ENCODE measurements around the gene RIPOR2. TPM values are rescaled to one million over a fixed set of nuclear protein-coding genes. Genes with fewer than 3 reads are reported as not detected.

Gene RIPOR2
- total and polyA plus RNA-seq, 10 of the 15 experiments (the other 5 are each of a cell fraction or from before 2014, with no cell fraction given): 22.2 to 48.2 (median 34.7) TPM

DNA sequence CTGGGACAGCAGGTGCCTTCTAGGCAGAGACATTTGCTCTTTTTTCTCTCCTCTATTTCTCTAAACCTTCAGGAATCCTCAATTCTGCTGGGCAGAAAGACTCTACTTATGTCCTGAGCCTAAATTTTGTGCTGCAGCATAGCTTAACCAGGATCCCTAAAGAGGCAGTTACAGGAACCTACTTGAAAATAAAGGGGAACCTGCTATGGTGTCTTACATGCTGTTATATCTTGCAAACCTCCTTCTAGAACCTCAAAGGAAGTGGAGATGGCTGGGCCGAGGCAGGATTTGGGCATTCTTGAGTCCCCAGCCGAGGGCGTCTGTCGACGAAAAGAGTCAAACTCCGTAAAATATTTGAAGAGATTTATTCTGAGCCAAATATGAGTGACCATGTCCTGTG, 178.1 kb downstream of the RIPOR2 start:
- H4K20me1 ChIP-seq (ENCODE audit: control insufficient read depth, insufficient read depth): no peaks in the 10 kb centered on the region
- no peaks in the 10 kb centered on the region for H3K79me2 ChIP-seq (ENCODE audit: control insufficient read depth, insufficient read depth, low read length)
- H3K4me2 ChIP-seq (ENCODE audit: control insufficient read depth, insufficient read depth): no peak overlapping the region
- ATAC-seq (no peak), DNase-seq (ENCODE audit: low read depth, low spot score) (no peak), FAIRE-seq (no peak)
- intact Hi-C loops (cut with micrococcal nuclease; ENCODE audit: unreplicated experiment) (no loop called here), in situ Hi-C loops (cut with MboI) (no loop called here)
- no peaks in the 10 kb centered on the region for H3K36me3 ChIP-seq (ENCODE audit: control insufficient read depth in 2 of 2, insufficient read depth in 2 of 2, low read length in 1 of 2)
- H3K4me1 ChIP-seq (ENCODE audit: control insufficient read depth, insufficient read depth, low read length): no peaks in the 10 kb centered on the region
- no TSS peak for BruUV-seq (replicated peaks)
- 97% methylated on average over 6 of the region's 6 CpGs for WGBS (ENCODE audit: insufficient coverage, insufficient replicate concordance, low lambda C conversion rate, missing lambda C conversion rate)
- ChIA-PET POLR2A (no interaction called here), CTCF (interaction anchor here (0.6 to 1.6 kb wide), 3 partner anchors 174 to 1143 kb away, joined by 3 to 4 read pairs (median 3); no protein-coding TSS in a partner anchor), SMC1A (ENCODE audit: uncharacterized antibody, unreplicated experiment) (interaction anchor here (1.2 to 1.8 kb wide), 3 partner anchors 10 to 177 kb away, joined by 3 to 8 read pairs (median 3); no protein-coding TSS in a partner anchor), RAD21 (ENCODE audit: unreplicated experiment) (interaction anchor here (1.9 kb wide), 1 partner anchor 15 kb away, joined by 4 read pairs; no protein-coding TSS in a partner anchor)
- no peak overlapping the region for H2AFZ ChIP-seq (ENCODE audit: control insufficient read depth, low read depth, low read length)
- peaks cover 2% of the 10 kb centered on the region; the same call in 1 of the 3 replicates for H3K9me3 ChIP-seq (replicated peaks; ENCODE audit: control insufficient read depth, insufficient read depth, low read length)
- H3K4me3 ChIP-seq: no peak overlapping the region
- no peak overlapping the region for H3K9ac ChIP-seq (ENCODE audit: control insufficient read depth, insufficient read depth, low read length)
- H3K27me3 ChIP-seq (replicated peaks in 1 of 2; ENCODE audit: control insufficient read depth in 2 of 2, insufficient read depth in 2 of 2, low read length in 1 of 2): no peaks in the 10 kb centered on the region
- no peak overlapping the region for H3K27ac ChIP-seq (ENCODE audit: control insufficient read depth, insufficient read depth)
- TF ChIP-seq POLR2AphosphoS5 (IDR thresholded peaks at IDR 0.05; ENCODE audit: low read length) (no peak), GABPA (IDR thresholded peaks at IDR 0.05; ENCODE audit: low read depth) (no peak), CEBPB (IDR thresholded peaks at IDR 0.05; ENCODE audit: borderline replicate concordance in 1 of 2, low read depth in 2 of 2, low read length in 2 of 2) (no peak), EZH2 (IDR thresholded peaks at IDR 0.05; ENCODE audit: borderline replicate concordance, control insufficient read depth, low read depth, low read length) (no peak), CREM (IDR thresholded peaks at IDR 0.05; ENCODE audit: low read depth) (no peak), TCF3 (IDR thresholded peaks at IDR 0.05; ENCODE audit: borderline replicate concordance, insufficient read depth, low read depth, low read length) (no peak), ZNF217 (IDR thresholded peaks at IDR 0.05) (no peak), NFYB (IDR thresholded peaks at IDR 0.05; ENCODE audit: insufficient read depth, low read depth, low read length) (no peak), ZNF384 (IDR thresholded peaks at IDR 0.05; ENCODE audit: borderline replicate concordance, low read depth, low read length) (no peak), ETV6 (conservative IDR thresholded peaks at IDR 0.05 in 1 of 2, IDR thresholded peaks at IDR 0.05 in 1 of 2; ENCODE audit: borderline replicate concordance in 1 of 2, low read depth in 1 of 2) (no peak), MTA3 (IDR thresholded peaks at IDR 0.05; ENCODE audit: borderline replicate concordance, low read length) (no peak), TCF7 (IDR thresholded peaks at IDR 0.05; ENCODE audit: borderline replicate concordance) (no peak)
- TF ChIP-seq, protein P1, sequence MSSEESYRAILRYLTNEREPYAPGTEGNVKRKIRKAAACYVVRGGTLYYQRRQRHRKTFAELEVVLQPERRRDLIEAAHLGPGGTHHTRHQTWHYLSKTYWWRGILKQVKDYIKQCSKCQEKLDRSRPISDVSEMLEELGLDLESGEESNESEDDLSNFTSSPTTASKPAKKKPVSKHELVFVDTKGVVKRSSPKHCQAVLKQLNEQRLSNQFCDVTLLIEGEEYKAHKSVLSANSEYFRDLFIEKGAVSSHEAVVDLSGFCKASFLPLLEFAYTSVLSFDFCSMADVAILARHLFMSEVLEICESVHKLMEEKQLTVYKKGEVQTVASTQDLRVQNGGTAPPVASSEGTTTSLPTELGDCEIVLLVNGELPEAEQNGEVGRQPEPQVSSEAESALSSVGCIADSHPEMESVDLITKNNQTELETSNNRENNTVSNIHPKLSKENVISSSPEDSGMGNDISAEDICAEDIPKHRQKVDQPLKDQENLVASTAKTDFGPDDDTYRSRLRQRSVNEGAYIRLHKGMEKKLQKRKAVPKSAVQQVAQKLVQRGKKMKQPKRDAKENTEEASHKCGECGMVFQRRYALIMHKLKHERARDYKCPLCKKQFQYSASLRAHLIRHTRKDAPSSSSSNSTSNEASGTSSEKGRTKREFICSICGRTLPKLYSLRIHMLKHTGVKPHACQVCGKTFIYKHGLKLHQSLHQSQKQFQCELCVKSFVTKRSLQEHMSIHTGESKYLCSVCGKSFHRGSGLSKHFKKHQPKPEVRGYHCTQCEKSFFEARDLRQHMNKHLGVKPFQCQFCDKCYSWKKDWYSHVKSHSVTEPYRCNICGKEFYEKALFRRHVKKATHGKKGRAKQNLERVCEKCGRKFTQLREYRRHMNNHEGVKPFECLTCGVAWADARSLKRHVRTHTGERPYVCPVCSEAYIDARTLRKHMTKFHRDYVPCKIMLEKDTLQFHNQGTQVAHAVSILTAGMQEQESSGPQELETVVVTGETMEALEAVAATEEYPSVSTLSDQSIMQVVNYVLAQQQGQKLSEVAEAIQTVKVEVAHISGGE (CRISPR knock-in tag; IDR thresholded peaks at IDR 0.05): no peak
- TF ChIP-seq, protein P2, sequence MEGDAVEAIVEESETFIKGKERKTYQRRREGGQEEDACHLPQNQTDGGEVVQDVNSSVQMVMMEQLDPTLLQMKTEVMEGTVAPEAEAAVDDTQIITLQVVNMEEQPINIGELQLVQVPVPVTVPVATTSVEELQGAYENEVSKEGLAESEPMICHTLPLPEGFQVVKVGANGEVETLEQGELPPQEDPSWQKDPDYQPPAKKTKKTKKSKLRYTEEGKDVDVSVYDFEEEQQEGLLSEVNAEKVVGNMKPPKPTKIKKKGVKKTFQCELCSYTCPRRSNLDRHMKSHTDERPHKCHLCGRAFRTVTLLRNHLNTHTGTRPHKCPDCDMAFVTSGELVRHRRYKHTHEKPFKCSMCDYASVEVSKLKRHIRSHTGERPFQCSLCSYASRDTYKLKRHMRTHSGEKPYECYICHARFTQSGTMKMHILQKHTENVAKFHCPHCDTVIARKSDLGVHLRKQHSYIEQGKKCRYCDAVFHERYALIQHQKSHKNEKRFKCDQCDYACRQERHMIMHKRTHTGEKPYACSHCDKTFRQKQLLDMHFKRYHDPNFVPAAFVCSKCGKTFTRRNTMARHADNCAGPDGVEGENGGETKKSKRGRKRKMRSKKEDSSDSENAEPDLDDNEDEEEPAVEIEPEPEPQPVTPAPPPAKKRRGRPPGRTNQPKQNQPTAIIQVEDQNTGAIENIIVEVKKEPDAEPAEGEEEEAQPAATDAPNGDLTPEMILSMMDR (IDR thresholded peaks at IDR 0.05 in 2 of 3, conservative IDR thresholded peaks at IDR 0.05 in 1 of 3; ENCODE audit: control insufficient read depth in 2 of 3, extremely low read depth in 1 of 3, insufficient read depth in 1 of 3, low read depth in 3 of 3, low read length in 3 of 3): no peak
- TF ChIP-seq, protein P3, sequence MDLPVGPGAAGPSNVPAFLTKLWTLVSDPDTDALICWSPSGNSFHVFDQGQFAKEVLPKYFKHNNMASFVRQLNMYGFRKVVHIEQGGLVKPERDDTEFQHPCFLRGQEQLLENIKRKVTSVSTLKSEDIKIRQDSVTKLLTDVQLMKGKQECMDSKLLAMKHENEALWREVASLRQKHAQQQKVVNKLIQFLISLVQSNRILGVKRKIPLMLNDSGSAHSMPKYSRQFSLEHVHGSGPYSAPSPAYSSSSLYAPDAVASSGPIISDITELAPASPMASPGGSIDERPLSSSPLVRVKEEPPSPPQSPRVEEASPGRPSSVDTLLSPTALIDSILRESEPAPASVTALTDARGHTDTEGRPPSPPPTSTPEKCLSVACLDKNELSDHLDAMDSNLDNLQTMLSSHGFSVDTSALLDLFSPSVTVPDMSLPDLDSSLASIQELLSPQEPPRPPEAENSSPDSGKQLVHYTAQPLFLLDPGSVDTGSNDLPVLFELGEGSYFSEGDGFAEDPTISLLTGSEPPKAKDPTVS (IDR thresholded peaks at IDR 0.05; ENCODE audit: low read depth, low read length): no peak
- TF ChIP-seq, protein P4, sequence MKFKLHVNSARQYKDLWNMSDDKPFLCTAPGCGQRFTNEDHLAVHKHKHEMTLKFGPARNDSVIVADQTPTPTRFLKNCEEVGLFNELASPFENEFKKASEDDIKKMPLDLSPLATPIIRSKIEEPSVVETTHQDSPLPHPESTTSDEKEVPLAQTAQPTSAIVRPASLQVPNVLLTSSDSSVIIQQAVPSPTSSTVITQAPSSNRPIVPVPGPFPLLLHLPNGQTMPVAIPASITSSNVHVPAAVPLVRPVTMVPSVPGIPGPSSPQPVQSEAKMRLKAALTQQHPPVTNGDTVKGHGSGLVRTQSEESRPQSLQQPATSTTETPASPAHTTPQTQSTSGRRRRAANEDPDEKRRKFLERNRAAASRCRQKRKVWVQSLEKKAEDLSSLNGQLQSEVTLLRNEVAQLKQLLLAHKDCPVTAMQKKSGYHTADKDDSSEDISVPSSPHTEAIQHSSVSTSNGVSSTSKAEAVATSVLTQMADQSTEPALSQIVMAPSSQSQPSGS (IDR thresholded peaks at IDR 0.05; ENCODE audit: low read length): no peak
